WERI-Rb-1 (cell line): ENCODE data around the gene CABP4.

Source experiments
- DNase-seq: peaks from one replicate; pipeline ENCODE4 v3.0.0-alpha.2; 2020
- H3K27ac ChIP-seq: fragments of 250-450 bp; sonication (Bioruptor Pico); 2 replicates; pipeline ENCODE4 v1.5.1; 2020; ENCODE audit warnings: mild to moderate bottlenecking, moderate library complexity
- H3K27me3 ChIP-seq: fragments of 250-450 bp; sonication (Bioruptor Pico); 2 replicates; pipeline ENCODE4 v1.5.1; 2021; ENCODE audit warnings: mild to moderate bottlenecking, low read depth, moderate library complexity; ENCODE audit not compliant: insufficient read depth, severe bottlenecking
- H3K36me3 ChIP-seq: fragments of 250-450 bp; sonication (Bioruptor Pico); 2 replicates; pipeline ENCODE4 v1.5.1; 2020; ENCODE audit warnings: mild to moderate bottlenecking, moderate library complexity
- H3K4me3 ChIP-seq: 2 replicates; pipeline ENCODE4 v1.5.1; 2011; ENCODE audit warnings: low read depth, mild to moderate bottlenecking, control low read depth, low read length
- H3K9me3 ChIP-seq: fragments of 250-450 bp; sonication (Bioruptor Pico); 2 replicates; pipeline ENCODE4 v1.5.1; 2021; ENCODE audit warnings: mild to moderate bottlenecking, moderate library complexity; ENCODE audit not compliant: severe bottlenecking
- TF ChIP-seq, protein P1 (sequence below): IDR thresholded peaks from 2 replicates; pipeline ENCODE4 v1.5.1; 2011; ENCODE audit warnings: low read depth, mild to moderate bottlenecking, control low read depth, inconsistent platforms, low read length

CABP4 gene

DNA sequence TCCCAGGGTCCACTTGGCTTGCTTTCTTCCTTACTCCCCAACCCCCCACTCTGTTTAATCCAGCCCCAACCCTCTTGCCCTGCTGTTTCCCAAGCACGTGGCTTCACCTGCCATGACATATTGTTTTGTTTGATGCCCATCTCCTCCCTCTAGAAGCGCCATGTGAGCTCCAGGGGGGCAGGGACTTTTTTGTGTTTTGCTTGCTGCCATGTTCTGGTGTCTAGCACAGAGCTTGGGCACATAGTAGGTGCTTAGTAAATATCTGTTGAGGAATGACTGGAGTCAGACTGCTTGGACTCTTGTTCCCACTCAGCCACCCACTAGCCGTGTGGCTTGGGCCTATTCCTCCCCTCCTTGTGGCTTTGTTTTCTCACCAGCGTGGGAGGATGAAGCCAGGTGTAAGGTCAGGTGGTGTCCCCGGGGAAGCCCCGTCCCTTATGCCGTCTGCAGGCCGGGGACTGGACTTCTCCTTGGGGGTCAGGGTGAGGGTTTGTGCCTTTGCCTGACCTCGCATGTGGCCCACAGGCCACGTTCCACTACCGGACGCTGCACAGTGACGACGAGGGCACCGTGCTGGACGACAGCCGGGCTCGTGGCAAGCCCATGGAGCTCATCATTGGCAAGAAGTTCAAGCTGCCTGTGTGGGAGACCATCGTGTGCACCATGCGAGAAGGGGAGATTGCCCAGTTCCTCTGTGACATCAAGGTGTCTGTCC is 31.5 kb downstream of the CABP4 start:
- no peak overlapping the region for H3K4me3 ChIP-seq
- no peaks in the 10 kb centered on the region for H3K27me3 ChIP-seq
- peaks cover 5% of the 10 kb centered on the region for H3K9me3 ChIP-seq
- no peak for DNase-seq
- peaks cover 49% of the 10 kb centered on the region for H3K36me3 ChIP-seq
- TF ChIP-seq, protein P1, sequence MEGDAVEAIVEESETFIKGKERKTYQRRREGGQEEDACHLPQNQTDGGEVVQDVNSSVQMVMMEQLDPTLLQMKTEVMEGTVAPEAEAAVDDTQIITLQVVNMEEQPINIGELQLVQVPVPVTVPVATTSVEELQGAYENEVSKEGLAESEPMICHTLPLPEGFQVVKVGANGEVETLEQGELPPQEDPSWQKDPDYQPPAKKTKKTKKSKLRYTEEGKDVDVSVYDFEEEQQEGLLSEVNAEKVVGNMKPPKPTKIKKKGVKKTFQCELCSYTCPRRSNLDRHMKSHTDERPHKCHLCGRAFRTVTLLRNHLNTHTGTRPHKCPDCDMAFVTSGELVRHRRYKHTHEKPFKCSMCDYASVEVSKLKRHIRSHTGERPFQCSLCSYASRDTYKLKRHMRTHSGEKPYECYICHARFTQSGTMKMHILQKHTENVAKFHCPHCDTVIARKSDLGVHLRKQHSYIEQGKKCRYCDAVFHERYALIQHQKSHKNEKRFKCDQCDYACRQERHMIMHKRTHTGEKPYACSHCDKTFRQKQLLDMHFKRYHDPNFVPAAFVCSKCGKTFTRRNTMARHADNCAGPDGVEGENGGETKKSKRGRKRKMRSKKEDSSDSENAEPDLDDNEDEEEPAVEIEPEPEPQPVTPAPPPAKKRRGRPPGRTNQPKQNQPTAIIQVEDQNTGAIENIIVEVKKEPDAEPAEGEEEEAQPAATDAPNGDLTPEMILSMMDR = no peak
- no peak overlapping the region for H3K27ac ChIP-seq

DNA sequence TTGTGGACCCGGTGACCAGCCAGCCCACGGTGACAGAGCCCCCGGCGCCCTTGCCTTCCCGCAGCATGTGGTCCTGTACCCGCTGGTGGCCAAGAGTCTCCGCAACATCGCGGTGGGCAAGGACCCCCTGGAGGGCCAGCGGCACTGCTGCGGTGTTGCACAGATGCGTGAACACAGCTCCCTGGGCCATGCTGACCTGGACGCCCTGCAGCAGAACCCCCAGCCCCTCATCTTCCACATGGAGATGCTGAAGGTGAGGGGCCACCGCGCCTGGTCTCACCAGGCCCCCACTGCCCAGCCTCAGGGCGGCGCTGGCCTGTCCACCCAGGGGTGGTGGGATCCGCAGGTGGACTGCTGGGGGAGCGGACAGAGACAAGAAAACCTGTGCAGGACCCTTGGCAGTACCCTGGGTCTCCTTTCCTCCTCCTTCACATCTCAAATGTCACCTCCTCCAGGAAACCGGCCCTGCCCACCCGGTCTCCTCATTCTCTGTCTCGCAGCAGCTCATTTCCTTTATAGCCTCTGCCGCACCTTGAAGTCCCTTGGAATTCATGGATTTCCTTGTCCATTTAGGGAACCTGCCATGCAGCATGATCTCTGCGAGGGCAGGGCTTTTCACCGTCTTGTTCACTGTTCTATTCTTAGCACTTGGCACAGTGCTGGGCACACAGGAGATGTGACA is 34.2 kb downstream of the CABP4 start:
- peaks cover 67% of the 10 kb centered on the region for H3K36me3 ChIP-seq
- TF ChIP-seq, protein P1 = no peak
- no peaks in the 10 kb centered on the region for H3K27me3 ChIP-seq
- no peaks in the 10 kb centered on the region for H3K9me3 ChIP-seq
- DNase-seq = no peak
- H3K27ac ChIP-seq = no peak overlapping the region
- no peak overlapping the region for H3K4me3 ChIP-seq

DNA sequence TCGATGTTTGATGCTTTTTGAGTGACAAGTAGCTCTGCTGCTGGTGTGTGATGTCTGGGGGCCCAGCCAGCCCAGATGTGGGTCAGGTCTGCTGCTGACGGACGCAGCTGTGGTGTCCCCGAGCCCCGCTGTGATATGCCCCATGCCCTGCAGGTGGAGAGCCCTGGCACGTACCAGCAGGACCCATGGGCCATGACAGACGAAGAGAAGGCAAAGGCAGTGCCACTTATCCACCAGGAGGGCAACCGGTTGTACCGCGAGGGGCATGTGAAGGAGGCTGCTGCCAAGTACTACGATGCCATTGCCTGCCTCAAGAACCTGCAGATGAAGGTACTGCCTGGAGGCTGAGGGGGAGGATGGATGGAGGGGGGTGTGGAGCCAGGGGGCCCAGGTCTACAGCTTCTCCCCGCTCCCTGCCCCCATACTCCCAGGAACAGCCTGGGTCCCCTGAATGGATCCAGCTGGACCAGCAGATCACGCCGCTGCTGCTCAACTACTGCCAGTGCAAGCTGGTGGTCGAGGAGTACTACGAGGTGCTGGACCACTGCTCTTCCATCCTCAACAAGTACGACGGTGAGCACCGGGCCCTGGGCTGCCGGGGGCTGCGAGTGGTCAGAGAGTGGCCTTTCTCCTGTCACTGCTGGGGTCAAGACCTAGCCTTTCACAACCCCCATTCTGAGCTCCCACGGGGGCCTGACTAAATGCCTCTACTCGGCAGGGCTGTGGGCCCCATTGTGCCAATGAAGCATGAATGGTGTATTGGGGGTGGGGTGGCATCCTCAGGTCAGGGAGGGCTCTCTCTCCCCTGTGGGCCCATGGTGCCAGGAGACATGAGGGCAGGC is 35.0 kb downstream of the CABP4 start:
- no peak for DNase-seq
- TF ChIP-seq, protein P1 = no peak
- H3K4me3 ChIP-seq = no peak overlapping the region
- H3K27me3 ChIP-seq = no peaks in the 10 kb centered on the region
- H3K27ac ChIP-seq = no peak overlapping the region
- peaks cover 63% of the 10 kb centered on the region for H3K36me3 ChIP-seq
- no peaks in the 10 kb centered on the region for H3K9me3 ChIP-seq

DNA sequence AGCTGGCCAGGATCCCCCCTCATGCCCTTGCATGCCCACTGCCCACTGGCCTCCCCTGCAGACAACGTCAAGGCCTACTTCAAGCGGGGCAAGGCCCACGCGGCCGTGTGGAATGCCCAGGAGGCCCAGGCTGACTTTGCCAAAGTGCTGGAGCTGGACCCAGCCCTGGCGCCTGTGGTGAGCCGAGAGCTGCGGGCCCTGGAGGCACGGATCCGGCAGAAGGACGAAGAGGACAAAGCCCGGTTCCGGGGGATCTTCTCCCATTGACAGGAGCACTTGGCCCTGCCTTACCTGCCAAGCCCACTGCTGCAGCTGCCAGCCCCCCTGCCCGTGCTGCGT is 35.5 kb downstream of the CABP4 start:
- Histone ChIP-seq H3K9me3 (no peaks in the 10 kb centered on the region), H3K36me3 (peaks cover 68% of the 10 kb centered on the region), H3K27ac (no peak overlapping the region), H3K4me3 (no peak overlapping the region), H3K27me3 (no peaks in the 10 kb centered on the region)
- TF ChIP-seq, protein P1 = no peak
- DNase-seq = no peak

DNA sequence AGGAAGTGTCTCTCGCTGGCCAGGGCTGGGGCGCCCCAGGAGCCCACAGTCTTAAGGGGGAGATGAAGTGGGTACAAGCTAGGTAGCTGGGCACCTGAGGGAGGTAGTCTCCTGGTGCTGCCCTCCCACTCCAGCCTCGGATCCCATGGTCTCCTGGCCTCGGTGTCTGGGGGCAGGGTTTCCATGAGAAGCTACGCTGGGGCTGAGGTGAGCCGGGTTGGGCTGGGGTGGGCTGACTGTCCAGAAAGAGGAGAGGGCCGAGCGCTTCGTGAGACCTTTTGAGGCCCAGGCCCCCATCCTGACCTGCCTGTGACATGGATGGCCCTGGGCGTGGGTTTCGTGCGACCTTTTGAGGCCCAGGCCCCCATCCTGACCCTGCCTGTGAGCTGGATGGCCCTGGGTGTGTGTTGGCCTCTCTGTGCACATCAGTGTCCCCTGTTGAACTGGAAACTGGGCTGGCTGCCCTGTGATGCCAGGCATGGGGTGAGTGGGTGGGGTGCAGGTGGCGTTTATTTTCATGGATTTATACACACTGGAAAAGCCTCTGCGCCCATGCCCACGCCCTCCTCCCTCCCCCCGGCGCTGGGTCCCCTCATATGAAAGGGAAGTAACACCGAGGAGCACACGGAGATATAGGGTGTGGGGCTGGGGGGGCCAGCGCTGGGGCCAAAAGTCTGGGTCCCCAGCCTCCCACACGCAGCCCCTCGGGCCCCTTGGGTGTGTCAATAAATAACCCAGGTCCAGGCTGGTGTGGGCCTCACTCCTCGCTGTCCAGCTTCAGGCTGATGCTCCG is 36.3 kb downstream of the CABP4 start:
- TF ChIP-seq, protein P1 = no peak
- no peak for DNase-seq
- Histone ChIP-seq H3K4me3 (no peak overlapping the region), H3K9me3 (no peaks in the 10 kb centered on the region), H3K36me3 (peaks cover 76% of the 10 kb centered on the region), H3K27me3 (no peaks in the 10 kb centered on the region), H3K27ac (no peak overlapping the region)
